Endothelial cell of umbilical vein (primary cell): Measurements from ENCODE around the gene TIAM1. TPM values are rescaled to one million over a fixed set of nuclear protein-coding genes. Genes with fewer than 3 reads are reported as not detected.

Source experiments
- BruUV-seq: library from RNA; stranded (reverse); fragments of 400-500 nt; replicated peaks from 2 replicates; lab custom pipeline; 2021; lab: Mats Ljungman, UMichigan
- CTCF ChIA-PET: fragments of 300-600, 350-600 bp; sonication (Branson Sonifier 250); formaldehyde crosslinking; loops from one replicate; lab custom pipeline; 2021; ENCODE audit warnings: antibody characterized with exemption, inconsistent platforms; lab: Charles Lee
- POLR2A ChIA-PET: fragments of 300-600, 350-600 bp; sonication (Branson Sonifier 250); formaldehyde crosslinking; loops from one replicate; lab custom pipeline; 2021; ENCODE audit warnings: antibody characterized with exemption, inconsistent platforms; lab: Charles Lee
- DNase-seq: peaks from one replicate; pipeline ENCODE4 v3.0.0-alpha.2; 2011; ENCODE audit warnings: low read depth, low spot score
- FAIRE-seq: peaks from 2 replicates; lab custom pipeline; 2011; peaks lifted over from hg19 to GRCh38; lab: Jason Lieb, UNC
- H2AFZ ChIP-seq: 2 replicates; pipeline ENCODE4 v1.6.0; 2012; ENCODE audit warnings: low read depth, low read length, control low read depth, inconsistent platforms
- H3K27ac ChIP-seq: 2 replicates; pipeline ENCODE4 v1.5.1; 2011; ENCODE audit warnings: low read depth, mild to moderate bottlenecking, control low read depth, low read length, moderate library complexity; ENCODE audit not compliant: insufficient read depth
- H3K27me3 ChIP-seq, 2 experiments: 2 replicates each; pipeline versions ENCODE4 v1.6.0 to v1.6.1; 2011; ENCODE audit warnings: low read length in 2 of 2, mixed read lengths in 1 of 2; ENCODE audit not compliant: control insufficient read depth in 2 of 2, insufficient read depth in 2 of 2
- H3K36me3 ChIP-seq, 2 experiments: 2 replicates in 1 of 2; 3 replicates in 1 of 2; pipeline ENCODE4 v1.5.1; 2011; ENCODE audit warnings: low read length in 2 of 2, mild to moderate bottlenecking in 1 of 2, moderate library complexity in 1 of 2; ENCODE audit not compliant: control insufficient read depth in 2 of 2, insufficient read depth in 2 of 2; ENCODE audit errors: extremely low read depth in 1 of 2
- H3K4me1 ChIP-seq: 3 replicates; pipeline ENCODE4 v1.5.1; 2011; ENCODE audit warnings: mild to moderate bottlenecking, low read length; ENCODE audit not compliant: control insufficient read depth, insufficient read depth; ENCODE audit errors: extremely low read depth
- H3K4me2 ChIP-seq: 2 replicates; pipeline ENCODE4 v1.6.1; 2011; ENCODE audit warnings: low read length, control low read depth, mixed read lengths; ENCODE audit not compliant: insufficient read depth
- H3K4me3 ChIP-seq, 3 experiments: fragments of 200-600 bp in 1 of 3; sonication (generic), shearing (Covaris generic) in 1 of 3; replicated peaks in 1 of 3; 2 replicates each; pipeline ENCODE4 v1.5.1; 2011 to 2016; ENCODE audit warnings: control low read depth in 3 of 3, low read length in 3 of 3, mild to moderate bottlenecking in 2 of 3, inconsistent platforms in 1 of 3, low read depth in 1 of 3, moderate library complexity in 1 of 3; ENCODE audit not compliant: insufficient read depth in 1 of 3
- H3K79me2 ChIP-seq: 2 replicates; pipeline ENCODE4 v1.6.0; 2012; ENCODE audit warnings: low read length, inconsistent platforms; ENCODE audit not compliant: control insufficient read depth, insufficient read depth
- H3K9ac ChIP-seq: replicated peaks from 2 replicates; pipeline ENCODE3; 2011; ENCODE audit warnings: low read length, control low read depth; ENCODE audit not compliant: insufficient read depth; ENCODE audit errors: extremely low read depth
- H3K9me1 ChIP-seq: replicated peaks from 3 replicates; pipeline ENCODE4 v1.6.0; 2011; ENCODE audit warnings: mild to moderate bottlenecking, low read length; ENCODE audit not compliant: control insufficient read depth, insufficient read depth; ENCODE audit errors: extremely low read depth
- H3K9me3 ChIP-seq: replicated peaks from 2 replicates; pipeline ENCODE4 v1.5.1; 2012; ENCODE audit warnings: low read length, inconsistent platforms; ENCODE audit not compliant: control insufficient read depth, insufficient read depth
- H4K20me1 ChIP-seq: replicated peaks from 2 replicates; pipeline ENCODE3; 2011; ENCODE audit warnings: mild to moderate bottlenecking, low read length; ENCODE audit not compliant: control insufficient read depth, insufficient read depth; ENCODE audit errors: extremely low read depth
- CTCF ChIP-seq, 2 donors: IDR thresholded peaks; 1 replicate in 1 of 2; 2 replicates in 1 of 2; pipeline ENCODE4 v1.5.1; 2011; ENCODE audit warnings: low read length in 2 of 2, mild to moderate bottlenecking in 2 of 2, moderate library complexity in 2 of 2, control low read depth in 1 of 2, inconsistent platforms in 1 of 2, low read depth in 1 of 2; ENCODE audit not compliant: insufficient read depth in 1 of 2; ENCODE audit errors: extremely low read depth in 1 of 2
- GATA2 ChIP-seq: IDR thresholded peaks from 2 replicates; pipeline ENCODE4 v1.7.0; 2011; ENCODE audit warnings: low read depth, mild to moderate bottlenecking, moderate library complexity, mixed read lengths, low read length; ENCODE audit not compliant: insufficient read length, insufficient read depth
- JUN ChIP-seq: IDR thresholded peaks from 2 replicates; pipeline ENCODE4 v1.6.1; 2011; ENCODE audit warnings: borderline replicate concordance, low read depth; ENCODE audit not compliant: insufficient read length, insufficient read depth
- MAX ChIP-seq: IDR thresholded peaks from 2 replicates; pipeline ENCODE4 v1.6.1; 2011; ENCODE audit not compliant: insufficient read depth, insufficient read length
- MYC ChIP-seq: IDR thresholded peaks from one replicate; pipeline ENCODE4 v1.6.1; 2011; ENCODE audit warnings: mild to moderate bottlenecking, low read depth, low read length
- POLR2A ChIP-seq: IDR thresholded peaks from 2 replicates; pipeline ENCODE4 v1.6.1; 2012; ENCODE audit warnings: low read depth, mild to moderate bottlenecking, control low read depth, low read length
- POLR2AphosphoS5 ChIP-seq: IDR thresholded peaks from 2 replicates; pipeline ENCODE4 v1.6.1; 2012; ENCODE audit warnings: low read depth, mild to moderate bottlenecking, control low read depth, low read length, moderate library complexity; ENCODE audit not compliant: insufficient read depth
- dilution Hi-C: fragments of 300-500 bp; cut with MboI; formaldehyde crosslinking; loops from one replicate; pipeline ENCODE4 v1.15.0; 2019; ENCODE audit warnings: low sequenced_read_pairs; ENCODE audit not compliant: extremely low pct_ligation_motif_present
- intact Hi-C: fragments of 100-400 bp; cut with micrococcal nuclease; formaldehyde crosslinking; loops from one replicate; pipeline ENCODE4 v1.10.0; 2022
- polyA plus RNA-seq, 4 experiments: library from polyadenylated mRNA; depleted of rRNA in 3 of 4; stranded (reverse) in 3 of 4; unstranded in 1 of 4; fragments of >200 nt; gene quantifications; 2 replicates each; pipeline versions ENCODE4 v1.2.1 to v1.2.3, GENCODE V29; 2011 to 2012; ENCODE audit warnings: missing spikeins in 1 of 4
- total RNA-seq: library from RNA; stranded (reverse); gene quantifications from 2 replicates; pipeline ENCODE4 v1.2.3, GENCODE V29; 2021

TIAM1 gene
- total and polyA plus RNA-seq, 2 donors (not counting 3 experiments of a cell fraction or from before 2014, with no cell fraction given), result 0.21 to 0.86 TPM

GRCh38 chr21:31289702-31290101, 54.4 kb downstream of the TIAM1 start:
- H3K9me1 ChIP-seq, result no peaks in the 10 kb centered on the region
- ChIA-PET CTCF (no interaction called here), POLR2A (no interaction called here)
- H2AFZ ChIP-seq, result no peak overlapping the region
- no peak for FAIRE-seq
- no peak overlapping the region for H3K4me2 ChIP-seq
- H3K27ac ChIP-seq, result no peak overlapping the region
- H3K9me3 ChIP-seq, result no peaks in the 10 kb centered on the region
- H3K9ac ChIP-seq, result no peak overlapping the region
- H3K79me2 ChIP-seq, result no peaks in the 10 kb centered on the region
- no peak for TF ChIP-seq POLR2AphosphoS5
- no peaks in the 10 kb centered on the region for H3K4me1 ChIP-seq
- no TSS peak for BruUV-seq
- intact Hi-C loops (no loop called here), dilution Hi-C loops (no loop called here)
- no peaks in the 10 kb centered on the region for H3K27me3 ChIP-seq
- H3K36me3 ChIP-seq, result no peaks in the 10 kb centered on the region
- H3K4me3 ChIP-seq, result no peak overlapping the region
- no peak for DNase-seq
- H4K20me1 ChIP-seq, result no peaks in the 10 kb centered on the region

- TF ChIP-seq CTCF (IDR thresholded peaks at IDR 0.05; ENCODE audit: extremely low read depth in 1 of 2, insufficient read depth in 1 of 2, low read depth in 1 of 2, low read length in 2 of 2) (no peak), MYC (no peak), GATA2 (no peak), POLR2AphosphoS5 (no peak), POLR2A (no peak), MAX (no peak), JUN (no peak)
- no peaks in the 10 kb centered on the region for H3K9me1 ChIP-seq
- H3K27me3 ChIP-seq, result no peaks in the 10 kb centered on the region
- FAIRE-seq (no peak), DNase-seq (no peak)
- no peak overlapping the region for H3K27ac ChIP-seq
- no peak overlapping the region for H3K9ac ChIP-seq
- H4K20me1 ChIP-seq, result no peaks in the 10 kb centered on the region
- no peaks in the 10 kb centered on the region for H3K9me3 ChIP-seq
- no peaks in the 10 kb centered on the region for H3K79me2 ChIP-seq
- no peak overlapping the region for H2AFZ ChIP-seq
- ChIA-PET CTCF (no interaction called here), POLR2A (no interaction called here)
- H3K36me3 ChIP-seq, result no peaks in the 10 kb centered on the region
- H3K4me3 ChIP-seq, result no peak overlapping the region
- no peak overlapping the region for H3K4me2 ChIP-seq
- H3K4me1 ChIP-seq, result no peaks in the 10 kb centered on the region
- dilution Hi-C loops (no loop called here), intact Hi-C loops (no loop called here)
- BruUV-seq, result no TSS peak
Observed at GRCh38 chr21:31288191-31288590, 55.9 kb downstream of the TIAM1 start.
